CD4-positive, alpha-beta memory T cell (primary cell): ENCODE results near the gene DOCK4. TPM values are rescaled to one million over a fixed set of nuclear protein-coding genes. Genes with fewer than 3 reads are reported as not detected.

ENCODE experiments used
- CTCF ChIA-PET: fragments of 350-600 bp; sonication (Branson Sonifier 250); formaldehyde crosslinking; loops from one replicate; lab custom pipeline; 2021; ENCODE audit warnings: inconsistent platforms; ENCODE audit not compliant: partially characterized antibody; lab: Charles Lee
- POLR2A ChIA-PET: fragments of 350-600 bp; sonication (Branson Sonifier 250); formaldehyde crosslinking; loops from one replicate; lab custom pipeline; 2021; ENCODE audit not compliant: partially characterized antibody; lab: Charles Lee
- DNase-seq, 5 donors: peaks; one replicate each; pipeline versions ENCODE4 v3.0.0 to v3.0.0-alpha.2; 2020 to 2022; ENCODE audit warnings: mixed read lengths in 1 of 5
- H3K27ac ChIP-seq: one replicate; pipeline ENCODE4 v1.7.0; 2013; ENCODE audit warnings: low read depth, low read length
- H3K27me3 ChIP-seq: 2 replicates; pipeline ENCODE4 v1.7.0; 2013; ENCODE audit warnings: mild to moderate bottlenecking, low read length, moderate library complexity; ENCODE audit not compliant: insufficient read depth
- H3K36me3 ChIP-seq: 2 replicates; pipeline ENCODE4 v1.7.0; 2013; ENCODE audit warnings: mild to moderate bottlenecking, low read length, moderate library complexity; ENCODE audit not compliant: insufficient read depth
- H3K4me1 ChIP-seq: 2 replicates; pipeline ENCODE4 v1.7.0; 2013; ENCODE audit warnings: mild to moderate bottlenecking, low read length, moderate library complexity; ENCODE audit not compliant: insufficient read depth
- H3K4me3 ChIP-seq, 2 donors: one replicate each; pipeline ENCODE4 v1.7.0; 2013; ENCODE audit warnings: low read length in 2 of 2, mild to moderate bottlenecking in 1 of 2
- H3K9me3 ChIP-seq, 2 donors: one replicate each; pipeline ENCODE4 v1.7.0; 2013; ENCODE audit warnings: low read length in 2 of 2, control low read depth in 1 of 2; ENCODE audit not compliant: control insufficient read depth in 1 of 2
- H3K27ac Mint-ChIP-seq, 7 donors: one replicate each; pipeline ENCODE4 v1.8.0; 2020 to 2021; ENCODE audit warnings: mixed read lengths in 7 of 7, mild to moderate bottlenecking in 6 of 7, inconsistent platforms in 3 of 7, moderate library complexity in 3 of 7
- H3K27me3 Mint-ChIP-seq, 2 donors: one replicate each; pipeline ENCODE4 v1.8.0; 2020 to 2021; ENCODE audit warnings: mixed read lengths in 2 of 2
- H3K36me3 Mint-ChIP-seq, 2 donors: one replicate each; pipeline ENCODE4 v1.8.0; 2020 to 2021; ENCODE audit warnings: mixed read lengths in 2 of 2, inconsistent platforms in 1 of 2, mild to moderate bottlenecking in 1 of 2
- H3K4me1 Mint-ChIP-seq, 4 donors: one replicate each; pipeline ENCODE4 v1.8.0; 2020 to 2021; ENCODE audit warnings: mixed read lengths in 4 of 4, mild to moderate bottlenecking in 1 of 4
- H3K4me3 Mint-ChIP-seq, 8 donors: one replicate each; pipeline ENCODE4 v1.8.0; 2020 to 2021; ENCODE audit warnings: mixed read lengths in 8 of 8, mild to moderate bottlenecking in 7 of 8, moderate library complexity in 6 of 8, inconsistent platforms in 3 of 8
- H3K9me3 Mint-ChIP-seq, 8 donors: one replicate each; pipeline ENCODE4 v1.8.0; 2020 to 2021; ENCODE audit warnings: mixed read lengths in 8 of 8, mild to moderate bottlenecking in 5 of 8, inconsistent platforms in 3 of 8, moderate library complexity in 1 of 8
- intact Hi-C: fragments of 100-400 bp; cut with micrococcal nuclease; formaldehyde crosslinking; loops from one replicate; pipeline ENCODE4 v1.15.1; 2023
- polyA plus RNA-seq, 2 donors: library from polyadenylated mRNA; unstranded; fragments of 300-500 nt; fragmentation: Illumina TruSeq; gene quantifications; one replicate each; pipeline ENCODE4 v1.2.3, GENCODE V29; 2021
- total RNA-seq, 2 experiments: library from RNA; stranded (reverse); gene quantifications; one replicate each; pipeline ENCODE4 v1.2.3, GENCODE V29; 2021

DOCK4 gene
- total and polyA plus RNA-seq, 4 experiments from 2014 or later: 0.47 to 1.5 (median 1.2) TPM; not detected in 1

DNA sequence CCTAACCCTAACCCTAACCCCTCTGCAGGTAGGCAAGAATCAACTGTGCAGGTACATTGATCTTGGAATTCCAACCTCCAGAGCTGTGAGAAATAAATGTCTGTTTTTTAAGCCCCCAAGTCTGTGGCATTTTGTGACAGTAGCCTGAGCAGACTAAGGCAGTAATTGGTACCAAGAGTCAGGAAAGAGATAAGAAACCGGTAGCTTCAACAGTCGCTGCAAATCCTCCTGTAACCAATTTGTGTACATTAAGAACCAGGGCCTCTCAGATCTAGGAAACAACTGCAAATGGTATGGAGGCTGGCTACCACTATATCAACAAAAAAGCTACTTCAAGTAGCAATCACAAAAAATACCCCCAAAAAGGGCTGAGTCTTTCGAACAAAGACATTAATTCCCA is 67.3 kb downstream of the DOCK4 start:
- H3K27ac Mint-ChIP-seq: no peak overlapping the region
- CTCF ChIA-PET: no interaction called here
- H3K36me3 ChIP-seq: no peaks in the 10 kb centered on the region
- H3K27ac ChIP-seq: no peak overlapping the region
- H3K27me3 ChIP-seq: no peaks in the 10 kb centered on the region
- no peaks in the 10 kb centered on the region for H3K36me3 Mint-ChIP-seq
- no peaks in the 10 kb centered on the region for H3K9me3 ChIP-seq
- intact Hi-C loops: no loop called here
- no peak overlapping the region for H3K4me3 Mint-ChIP-seq
- H3K4me1 ChIP-seq: no peaks in the 10 kb centered on the region
- no peak for DNase-seq
- POLR2A ChIA-PET: no interaction called here
- H3K9me3 Mint-ChIP-seq: no peaks in the 10 kb centered on the region
- peaks cover 4% of the 10 kb centered on the region in 2 donors for H3K27me3 Mint-ChIP-seq
- H3K4me3 ChIP-seq: no peak overlapping the region
- H3K4me1 Mint-ChIP-seq: no peaks in the 10 kb centered on the region

GRCh38 chr7:112138325-112138852 is 67.8 kb downstream of the DOCK4 start:
- Histone ChIP-seq H3K9me3 (no peaks in the 10 kb centered on the region), H3K27me3 (no peaks in the 10 kb centered on the region), H3K36me3 (no peaks in the 10 kb centered on the region), H3K27ac (no peak overlapping the region), H3K4me3 (no peak overlapping the region), H3K4me1 (no peaks in the 10 kb centered on the region)
- Mint-ChIP-seq H3K27ac (no peak overlapping the region), H3K4me1 (no peaks in the 10 kb centered on the region), H3K4me3 (no peak overlapping the region), H3K27me3 (peaks cover 2 to 4% of the 10 kb centered on the region in 2 donors), H3K36me3 (no peaks in the 10 kb centered on the region), H3K9me3 (no peaks in the 10 kb centered on the region)
- ChIA-PET CTCF (no interaction called here), POLR2A (no interaction called here)
- no peak for DNase-seq
- intact Hi-C loops: no loop called here

- ChIA-PET POLR2A (no interaction called here), CTCF (interaction anchor here (1.0 kb wide), 1 partner anchor 13 kb away, joined by 3 read pairs; no protein-coding TSS in a partner anchor)
- no peak overlapping the region for H3K4me3 Mint-ChIP-seq
- no peak overlapping the region for H3K27ac Mint-ChIP-seq
- Histone ChIP-seq H3K27ac (no peak overlapping the region), H3K9me3 (no peaks in the 10 kb centered on the region), H3K36me3 (no peaks in the 10 kb centered on the region), H3K27me3 (no peaks in the 10 kb centered on the region), H3K4me3 (no peak overlapping the region), H3K4me1 (no peaks in the 10 kb centered on the region)
- no peak for DNase-seq
- no peaks in the 10 kb centered on the region for H3K9me3 Mint-ChIP-seq
- peaks cover 0 to 4% of the 10 kb centered on the region in 2 donors for H3K27me3 Mint-ChIP-seq
- H3K4me1 Mint-ChIP-seq: no peaks in the 10 kb centered on the region
- H3K36me3 Mint-ChIP-seq: no peaks in the 10 kb centered on the region
- intact Hi-C loops: no loop called here
Measured at GRCh38 chr7:112137141-112138101, 68.8 kb downstream of the DOCK4 start.

- Histone ChIP-seq H3K9me3 (no peaks in the 10 kb centered on the region), H3K36me3 (no peaks in the 10 kb centered on the region), H3K27ac (no peak overlapping the region), H3K4me1 (no peaks in the 10 kb centered on the region), H3K27me3 (no peaks in the 10 kb centered on the region), H3K4me3 (no peak overlapping the region)
- Mint-ChIP-seq H3K4me3 (no peak overlapping the region), H3K27ac (no peak overlapping the region), H3K9me3 (peaks cover 0 to 1% (median 0%) of the 10 kb centered on the region in 8 donors), H3K36me3 (no peaks in the 10 kb centered on the region), H3K4me1 (no peaks in the 10 kb centered on the region), H3K27me3 (peaks cover 0 to 3% of the 10 kb centered on the region in 2 donors)
- intact Hi-C loops: no loop called here
- DNase-seq: no peak
- ChIA-PET POLR2A (no interaction called here), CTCF (interaction anchor here (1.0 kb wide), 1 partner anchor 13 kb away, joined by 3 read pairs; no protein-coding TSS in a partner anchor)
Measured at GRCh38 chr7:112136271-112137008, 69.8 kb downstream of the DOCK4 start.

DNA sequence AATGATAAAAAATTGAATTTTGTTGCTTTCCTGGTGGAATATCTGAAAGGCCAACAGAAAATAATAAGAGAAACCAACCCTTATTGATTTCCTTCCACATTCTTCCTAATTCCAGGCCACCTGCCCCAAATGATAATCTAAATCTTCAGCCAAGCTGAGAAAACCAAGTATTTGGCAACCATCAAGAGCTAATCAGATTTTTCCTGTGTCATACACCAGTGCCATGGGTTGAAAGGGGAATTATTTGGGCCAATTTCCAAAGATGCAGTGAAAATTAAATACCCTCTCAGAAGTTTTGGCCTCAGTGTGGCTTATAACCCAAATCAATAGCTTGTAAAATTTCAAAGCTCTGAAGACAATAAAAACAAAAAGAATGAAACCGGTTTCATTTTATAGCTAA is 70.4 kb downstream of the DOCK4 start:
- no peak overlapping the region for H3K27ac ChIP-seq
- H3K4me1 ChIP-seq: no peaks in the 10 kb centered on the region
- ChIA-PET CTCF (no interaction called here), POLR2A (no interaction called here)
- Mint-ChIP-seq H3K36me3 (no peaks in the 10 kb centered on the region), H3K27me3 (peaks cover 0 to 3% of the 10 kb centered on the region in 2 donors), H3K4me3 (no peak overlapping the region), H3K27ac (no peak overlapping the region), H3K4me1 (no peaks in the 10 kb centered on the region), H3K9me3 (peaks cover 0 to 1% (median 0%) of the 10 kb centered on the region in 8 donors)
- no peaks in the 10 kb centered on the region for H3K27me3 ChIP-seq
- H3K4me3 ChIP-seq: no peak overlapping the region
- intact Hi-C loops: no loop called here
- no peaks in the 10 kb centered on the region for H3K9me3 ChIP-seq
- no peaks in the 10 kb centered on the region for H3K36me3 ChIP-seq
- DNase-seq: no peak

GRCh38 chr7:112134039-112134438 is 72.2 kb downstream of the DOCK4 start:
- Mint-ChIP-seq H3K4me3 (no peak overlapping the region), H3K4me1 (no peaks in the 10 kb centered on the region), H3K27me3 (peaks cover 0 to 1% of the 10 kb centered on the region in 2 donors), H3K9me3 (peaks cover 0 to 1% (median 0%) of the 10 kb centered on the region in 8 donors), H3K27ac (no peak overlapping the region), H3K36me3 (no peaks in the 10 kb centered on the region)
- no peaks in the 10 kb centered on the region for H3K4me1 ChIP-seq
- no peaks in the 10 kb centered on the region for H3K27me3 ChIP-seq
- intact Hi-C loops: no loop called here
- H3K36me3 ChIP-seq: no peaks in the 10 kb centered on the region
- no peaks in the 10 kb centered on the region for H3K9me3 ChIP-seq
- no peak overlapping the region for H3K27ac ChIP-seq
- no peak overlapping the region for H3K4me3 ChIP-seq
- ChIA-PET POLR2A (no interaction called here), CTCF (no interaction called here)
- DNase-seq: no peak

GRCh38 chr7:112133328-112133727 is 72.9 kb downstream of the DOCK4 start:
- no peak overlapping the region for H3K27ac ChIP-seq
- no peak for DNase-seq
- CTCF ChIA-PET: no interaction called here
- H3K27me3 Mint-ChIP-seq: peaks cover 0 to 1% of the 10 kb centered on the region in 2 donors
- intact Hi-C loops: no loop called here
- no peaks in the 10 kb centered on the region for H3K36me3 ChIP-seq
- no peak overlapping the region for H3K4me3 Mint-ChIP-seq
- H3K4me1 Mint-ChIP-seq: no peaks in the 10 kb centered on the region
- H3K9me3 Mint-ChIP-seq: peaks cover 0 to 1% (median 0%) of the 10 kb centered on the region in 8 donors
- no peaks in the 10 kb centered on the region for H3K27me3 ChIP-seq
- H3K4me1 ChIP-seq: no peaks in the 10 kb centered on the region
- POLR2A ChIA-PET: no interaction called here
- no peak overlapping the region for H3K4me3 ChIP-seq
- H3K27ac Mint-ChIP-seq: no peak overlapping the region
- H3K36me3 Mint-ChIP-seq: no peaks in the 10 kb centered on the region
- H3K9me3 ChIP-seq: no peaks in the 10 kb centered on the region
